ENCODE results near the gene PM20D2.

GRCh38 chr6:89140347-89141156, 5.3 kb upstream of the PM20D2 start:
- no peak for TF ChIP-seq POLR2A (IDR thresholded peaks at IDR 0.05)
- TF ChIP-seq, protein P1, sequence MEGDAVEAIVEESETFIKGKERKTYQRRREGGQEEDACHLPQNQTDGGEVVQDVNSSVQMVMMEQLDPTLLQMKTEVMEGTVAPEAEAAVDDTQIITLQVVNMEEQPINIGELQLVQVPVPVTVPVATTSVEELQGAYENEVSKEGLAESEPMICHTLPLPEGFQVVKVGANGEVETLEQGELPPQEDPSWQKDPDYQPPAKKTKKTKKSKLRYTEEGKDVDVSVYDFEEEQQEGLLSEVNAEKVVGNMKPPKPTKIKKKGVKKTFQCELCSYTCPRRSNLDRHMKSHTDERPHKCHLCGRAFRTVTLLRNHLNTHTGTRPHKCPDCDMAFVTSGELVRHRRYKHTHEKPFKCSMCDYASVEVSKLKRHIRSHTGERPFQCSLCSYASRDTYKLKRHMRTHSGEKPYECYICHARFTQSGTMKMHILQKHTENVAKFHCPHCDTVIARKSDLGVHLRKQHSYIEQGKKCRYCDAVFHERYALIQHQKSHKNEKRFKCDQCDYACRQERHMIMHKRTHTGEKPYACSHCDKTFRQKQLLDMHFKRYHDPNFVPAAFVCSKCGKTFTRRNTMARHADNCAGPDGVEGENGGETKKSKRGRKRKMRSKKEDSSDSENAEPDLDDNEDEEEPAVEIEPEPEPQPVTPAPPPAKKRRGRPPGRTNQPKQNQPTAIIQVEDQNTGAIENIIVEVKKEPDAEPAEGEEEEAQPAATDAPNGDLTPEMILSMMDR (IDR thresholded peaks at IDR 0.05): no peak

All from testis (tissue), 2 donors.